ENCODE results near the gene AATF. TPM values are rescaled to one million over a fixed set of nuclear protein-coding genes. Genes with fewer than 3 reads are reported as not detected.

Gene AATF
- total RNA-seq, 1 experiment from 2014 or later = 61.0 TPM

DNA sequence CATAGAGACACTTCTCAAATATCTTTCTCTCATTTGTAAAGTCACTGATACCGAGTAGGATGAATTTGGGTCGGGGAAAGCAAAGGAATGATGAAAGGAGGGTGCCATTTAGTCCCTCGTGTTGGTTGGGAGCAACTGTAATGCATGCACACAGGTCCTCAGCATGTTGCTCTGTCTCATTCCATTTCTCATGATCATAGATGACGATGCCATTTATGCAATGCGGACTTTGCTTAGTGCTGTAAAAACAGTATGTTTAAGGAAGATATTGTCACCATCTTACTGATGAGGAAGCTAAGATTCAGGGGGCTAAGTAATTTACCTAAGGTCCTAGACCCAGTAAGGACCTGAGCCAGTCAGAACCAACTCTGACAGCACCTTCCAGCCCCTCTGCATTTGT, 100.1 kb downstream of the AATF start:
- ATAC-seq (no peak), DNase-seq (ENCODE audit: low spot score) (no peak)
- ChIA-PET POLR2A (no interaction called here), CTCF (interaction anchor here (1.8 kb wide), 1 partner anchor 417 kb away, joined by 7 read pairs; no protein-coding TSS in a partner anchor)
- TF ChIP-seq, protein P1, sequence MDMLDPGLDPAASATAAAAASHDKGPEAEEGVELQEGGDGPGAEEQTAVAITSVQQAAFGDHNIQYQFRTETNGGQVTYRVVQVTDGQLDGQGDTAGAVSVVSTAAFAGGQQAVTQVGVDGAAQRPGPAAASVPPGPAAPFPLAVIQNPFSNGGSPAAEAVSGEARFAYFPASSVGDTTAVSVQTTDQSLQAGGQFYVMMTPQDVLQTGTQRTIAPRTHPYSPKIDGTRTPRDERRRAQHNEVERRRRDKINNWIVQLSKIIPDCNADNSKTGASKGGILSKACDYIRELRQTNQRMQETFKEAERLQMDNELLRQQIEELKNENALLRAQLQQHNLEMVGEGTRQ (CRISPR knock-in tag; IDR thresholded peaks at IDR 0.05) = no peak
- TF ChIP-seq ELF4 (CRISPR knock-in tag; IDR thresholded peaks at IDR 0.05; ENCODE audit: low read depth) (no peak), ZNF219 (CRISPR knock-in tag; IDR thresholded peaks at IDR 0.05; ENCODE audit: borderline replicate concordance) (no peak), TP53 (CRISPR knock-in tag; IDR thresholded peaks at IDR 0.05) (no peak), CBFB (CRISPR knock-in tag; IDR thresholded peaks at IDR 0.05; ENCODE audit: low read depth) (no peak), GTF2I (CRISPR knock-in tag; conservative IDR thresholded peaks at IDR 0.05) (no peak), CTCF (IDR thresholded peaks at IDR 0.05) (no peak), ESRRA (CRISPR knock-in tag; IDR thresholded peaks at IDR 0.05; ENCODE audit: borderline replicate concordance) (no peak), NR1H2 (CRISPR knock-in tag; IDR thresholded peaks at IDR 0.05) (no peak), ZSCAN18 (CRISPR knock-in tag; IDR thresholded peaks at IDR 0.05) (no peak), PREB (CRISPR knock-in tag; IDR thresholded peaks at IDR 0.05; ENCODE audit: borderline replicate concordance) (no peak), TEAD4 (CRISPR knock-in tag; IDR thresholded peaks at IDR 0.05) (no peak), JAZF1 (CRISPR knock-in tag; IDR thresholded peaks at IDR 0.05) (no peak), OVOL2 (CRISPR knock-in tag; IDR thresholded peaks at IDR 0.05; ENCODE audit: borderline replicate concordance) (no peak)
- TF ChIP-seq, protein P2, sequence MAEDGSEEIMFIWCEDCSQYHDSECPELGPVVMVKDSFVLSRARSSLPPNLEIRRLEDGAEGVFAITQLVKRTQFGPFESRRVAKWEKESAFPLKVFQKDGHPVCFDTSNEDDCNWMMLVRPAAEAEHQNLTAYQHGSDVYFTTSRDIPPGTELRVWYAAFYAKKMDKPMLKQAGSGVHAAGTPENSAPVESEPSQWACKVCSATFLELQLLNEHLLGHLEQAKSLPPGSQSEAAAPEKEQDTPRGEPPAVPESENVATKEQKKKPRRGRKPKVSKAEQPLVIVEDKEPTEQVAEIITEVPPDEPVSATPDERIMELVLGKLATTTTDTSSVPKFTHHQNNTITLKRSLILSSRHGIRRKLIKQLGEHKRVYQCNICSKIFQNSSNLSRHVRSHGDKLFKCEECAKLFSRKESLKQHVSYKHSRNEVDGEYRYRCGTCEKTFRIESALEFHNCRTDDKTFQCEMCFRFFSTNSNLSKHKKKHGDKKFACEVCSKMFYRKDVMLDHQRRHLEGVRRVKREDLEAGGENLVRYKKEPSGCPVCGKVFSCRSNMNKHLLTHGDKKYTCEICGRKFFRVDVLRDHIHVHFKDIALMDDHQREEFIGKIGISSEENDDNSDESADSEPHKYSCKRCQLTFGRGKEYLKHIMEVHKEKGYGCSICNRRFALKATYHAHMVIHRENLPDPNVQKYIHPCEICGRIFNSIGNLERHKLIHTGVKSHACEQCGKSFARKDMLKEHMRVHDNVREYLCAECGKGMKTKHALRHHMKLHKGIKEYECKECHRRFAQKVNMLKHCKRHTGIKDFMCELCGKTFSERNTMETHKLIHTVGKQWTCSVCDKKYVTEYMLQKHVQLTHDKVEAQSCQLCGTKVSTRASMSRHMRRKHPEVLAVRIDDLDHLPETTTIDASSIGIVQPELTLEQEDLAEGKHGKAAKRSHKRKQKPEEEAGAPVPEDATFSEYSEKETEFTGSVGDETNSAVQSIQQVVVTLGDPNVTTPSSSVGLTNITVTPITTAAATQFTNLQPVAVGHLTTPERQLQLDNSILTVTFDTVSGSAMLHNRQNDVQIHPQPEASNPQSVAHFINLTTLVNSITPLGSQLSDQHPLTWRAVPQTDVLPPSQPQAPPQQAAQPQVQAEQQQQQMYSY (CRISPR knock-in tag; IDR thresholded peaks at IDR 0.05) = no peak
- TF ChIP-seq, protein P3, sequence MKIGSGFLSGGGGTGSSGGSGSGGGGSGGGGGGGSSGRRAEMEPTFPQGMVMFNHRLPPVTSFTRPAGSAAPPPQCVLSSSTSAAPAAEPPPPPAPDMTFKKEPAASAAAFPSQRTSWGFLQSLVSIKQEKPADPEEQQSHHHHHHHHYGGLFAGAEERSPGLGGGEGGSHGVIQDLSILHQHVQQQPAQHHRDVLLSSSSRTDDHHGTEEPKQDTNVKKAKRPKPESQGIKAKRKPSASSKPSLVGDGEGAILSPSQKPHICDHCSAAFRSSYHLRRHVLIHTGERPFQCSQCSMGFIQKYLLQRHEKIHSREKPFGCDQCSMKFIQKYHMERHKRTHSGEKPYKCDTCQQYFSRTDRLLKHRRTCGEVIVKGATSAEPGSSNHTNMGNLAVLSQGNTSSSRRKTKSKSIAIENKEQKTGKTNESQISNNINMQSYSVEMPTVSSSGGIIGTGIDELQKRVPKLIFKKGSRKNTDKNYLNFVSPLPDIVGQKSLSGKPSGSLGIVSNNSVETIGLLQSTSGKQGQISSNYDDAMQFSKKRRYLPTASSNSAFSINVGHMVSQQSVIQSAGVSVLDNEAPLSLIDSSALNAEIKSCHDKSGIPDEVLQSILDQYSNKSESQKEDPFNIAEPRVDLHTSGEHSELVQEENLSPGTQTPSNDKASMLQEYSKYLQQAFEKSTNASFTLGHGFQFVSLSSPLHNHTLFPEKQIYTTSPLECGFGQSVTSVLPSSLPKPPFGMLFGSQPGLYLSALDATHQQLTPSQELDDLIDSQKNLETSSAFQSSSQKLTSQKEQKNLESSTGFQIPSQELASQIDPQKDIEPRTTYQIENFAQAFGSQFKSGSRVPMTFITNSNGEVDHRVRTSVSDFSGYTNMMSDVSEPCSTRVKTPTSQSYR (CRISPR knock-in tag; IDR thresholded peaks at IDR 0.05) = no peak
- TF ChIP-seq, protein P4, sequence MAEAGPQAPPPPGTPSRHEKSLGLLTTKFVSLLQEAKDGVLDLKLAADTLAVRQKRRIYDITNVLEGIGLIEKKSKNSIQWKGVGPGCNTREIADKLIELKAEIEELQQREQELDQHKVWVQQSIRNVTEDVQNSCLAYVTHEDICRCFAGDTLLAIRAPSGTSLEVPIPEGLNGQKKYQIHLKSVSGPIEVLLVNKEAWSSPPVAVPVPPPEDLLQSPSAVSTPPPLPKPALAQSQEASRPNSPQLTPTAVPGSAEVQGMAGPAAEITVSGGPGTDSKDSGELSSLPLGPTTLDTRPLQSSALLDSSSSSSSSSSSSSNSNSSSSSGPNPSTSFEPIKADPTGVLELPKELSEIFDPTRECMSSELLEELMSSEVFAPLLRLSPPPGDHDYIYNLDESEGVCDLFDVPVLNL (CRISPR knock-in tag; IDR thresholded peaks at IDR 0.05; ENCODE audit: borderline replicate concordance, low read depth) = no peak
- TF ChIP-seq, protein P5, sequence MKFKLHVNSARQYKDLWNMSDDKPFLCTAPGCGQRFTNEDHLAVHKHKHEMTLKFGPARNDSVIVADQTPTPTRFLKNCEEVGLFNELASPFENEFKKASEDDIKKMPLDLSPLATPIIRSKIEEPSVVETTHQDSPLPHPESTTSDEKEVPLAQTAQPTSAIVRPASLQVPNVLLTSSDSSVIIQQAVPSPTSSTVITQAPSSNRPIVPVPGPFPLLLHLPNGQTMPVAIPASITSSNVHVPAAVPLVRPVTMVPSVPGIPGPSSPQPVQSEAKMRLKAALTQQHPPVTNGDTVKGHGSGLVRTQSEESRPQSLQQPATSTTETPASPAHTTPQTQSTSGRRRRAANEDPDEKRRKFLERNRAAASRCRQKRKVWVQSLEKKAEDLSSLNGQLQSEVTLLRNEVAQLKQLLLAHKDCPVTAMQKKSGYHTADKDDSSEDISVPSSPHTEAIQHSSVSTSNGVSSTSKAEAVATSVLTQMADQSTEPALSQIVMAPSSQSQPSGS (CRISPR knock-in tag; IDR thresholded peaks at IDR 0.05; ENCODE audit: borderline replicate concordance, low read depth) = no peak
- Mint-ChIP-seq H3K27ac (no peak overlapping the region), H3K9me3 (no peaks in the 10 kb centered on the region), H3K27me3 (ENCODE audit: low read depth) (no peaks in the 10 kb centered on the region), H3K4me3 (no peak overlapping the region), H3K4me1 (peaks cover 54% of the 10 kb centered on the region), H3K36me3 (no peaks in the 10 kb centered on the region)

Data from WTC11 (cell line).